LoVo (cell line): Measurements from ENCODE around the gene NUDT21.
"Not testable (repeated sequence)": the region's sequence is repeated elsewhere in the genome, so short reads cannot be mapped to it uniquely, and the experiment has no call there.

Source experiments
- DNase-seq: peaks from one replicate; pipeline ENCODE4 v3.0.0-alpha.2; 2016; ENCODE audit warnings: low spot score

The NUDT21 gene

GRCh38 chr16:56380778-56381485 is 70.2 kb downstream of the NUDT21 start:
- not testable (repeated sequence) for DNase-seq
